Measurements from ENCODE around the gene NUP153.

NUP153 gene

GRCh38 chr6:17656644-17657043 is 50.1 kb downstream of the NUP153 start:
- H3K27me3 ChIP-seq (ENCODE audit: insufficient read depth, poor library complexity, severe bottlenecking): no peaks in the 10 kb centered on the region
- no peaks in the 10 kb centered on the region for H3K4me1 ChIP-seq (ENCODE audit: insufficient read depth, poor library complexity, severe bottlenecking)
- no peak for TF ChIP-seq CTCF (IDR thresholded peaks at IDR 0.05; ENCODE audit: poor library complexity, severe bottlenecking)
- no peaks in the 10 kb centered on the region for H3K9me3 ChIP-seq (ENCODE audit: severe bottlenecking)
- no peak overlapping the region for H3K4me3 ChIP-seq (ENCODE audit: severe bottlenecking)
- ATAC-seq (ENCODE audit: low read depth) (no peak), DNase-seq (ENCODE audit: low spot score) (no peak)
- no peak overlapping the region for H3K27ac ChIP-seq (ENCODE audit: poor library complexity, severe bottlenecking)
- peaks cover 96% of the 10 kb centered on the region for H3K36me3 ChIP-seq (ENCODE audit: low read depth)

GRCh38 chr6:17656092-17656491 is 50.6 kb downstream of the NUP153 start:
- Histone ChIP-seq H3K9me3 (ENCODE audit: severe bottlenecking) (no peaks in the 10 kb centered on the region), H3K27ac (ENCODE audit: poor library complexity, severe bottlenecking) (no peak overlapping the region), H3K4me3 (ENCODE audit: severe bottlenecking) (no peak overlapping the region), H3K27me3 (ENCODE audit: insufficient read depth, poor library complexity, severe bottlenecking) (no peaks in the 10 kb centered on the region), H3K36me3 (ENCODE audit: low read depth) (peaks cover 96% of the 10 kb centered on the region), H3K4me1 (ENCODE audit: insufficient read depth, poor library complexity, severe bottlenecking) (no peaks in the 10 kb centered on the region)
- DNase-seq (ENCODE audit: low spot score): no peak
- no peak; the same call in 2 of the 3 replicates for ATAC-seq (ENCODE audit: low read depth)
- no peak for TF ChIP-seq CTCF (IDR thresholded peaks at IDR 0.05; ENCODE audit: poor library complexity, severe bottlenecking)

GRCh38 chr6:17653198-17653882 is 53.4 kb downstream of the NUP153 start:
- Histone ChIP-seq H3K4me3 (ENCODE audit: severe bottlenecking) (no peak overlapping the region), H3K4me1 (ENCODE audit: insufficient read depth, poor library complexity, severe bottlenecking) (no peaks in the 10 kb centered on the region), H3K27me3 (ENCODE audit: insufficient read depth, poor library complexity, severe bottlenecking) (no peaks in the 10 kb centered on the region), H3K27ac (ENCODE audit: poor library complexity, severe bottlenecking) (no peak overlapping the region), H3K36me3 (ENCODE audit: low read depth) (peaks cover 96% of the 10 kb centered on the region), H3K9me3 (ENCODE audit: severe bottlenecking) (no peaks in the 10 kb centered on the region)
- no peak for TF ChIP-seq CTCF (IDR thresholded peaks at IDR 0.05; ENCODE audit: poor library complexity, severe bottlenecking)
- DNase-seq (ENCODE audit: low spot score): no peak
- no peak; the same call in 2 of the 3 replicates for ATAC-seq (ENCODE audit: low read depth)

- DNase-seq (ENCODE audit: low spot score): no peak
- ATAC-seq (ENCODE audit: low read depth): no peak
- no peak for TF ChIP-seq CTCF (IDR thresholded peaks at IDR 0.05; ENCODE audit: poor library complexity, severe bottlenecking)
- Histone ChIP-seq H3K27ac (ENCODE audit: poor library complexity, severe bottlenecking) (no peak overlapping the region), H3K4me3 (ENCODE audit: severe bottlenecking) (no peak overlapping the region), H3K4me1 (ENCODE audit: insufficient read depth, poor library complexity, severe bottlenecking) (no peaks in the 10 kb centered on the region), H3K27me3 (ENCODE audit: insufficient read depth, poor library complexity, severe bottlenecking) (no peaks in the 10 kb centered on the region), H3K36me3 (ENCODE audit: low read depth) (peaks cover 96% of the 10 kb centered on the region), H3K9me3 (ENCODE audit: severe bottlenecking) (no peaks in the 10 kb centered on the region)
These were observed 55.9 kb downstream of the NUP153 start for GRCh38 chr6:17650656-17651309.

GRCh38 chr6:17648745-17649144 is 58.0 kb downstream of the NUP153 start:
- H3K9me3 ChIP-seq (ENCODE audit: severe bottlenecking): no peaks in the 10 kb centered on the region
- ATAC-seq (ENCODE audit: low read depth) (no peak), DNase-seq (ENCODE audit: low spot score) (no peak)
- TF ChIP-seq CTCF (IDR thresholded peaks at IDR 0.05; ENCODE audit: poor library complexity, severe bottlenecking): no peak
- H3K27me3 ChIP-seq (ENCODE audit: insufficient read depth, poor library complexity, severe bottlenecking): no peaks in the 10 kb centered on the region
- H3K4me3 ChIP-seq (ENCODE audit: severe bottlenecking): no peak overlapping the region
- no peaks in the 10 kb centered on the region for H3K4me1 ChIP-seq (ENCODE audit: insufficient read depth, poor library complexity, severe bottlenecking)
- H3K27ac ChIP-seq (ENCODE audit: poor library complexity, severe bottlenecking): no peak overlapping the region
- H3K36me3 ChIP-seq (ENCODE audit: low read depth): peaks cover 96% of the 10 kb centered on the region

Data from RWPE2 (cell line).